ENCODE measurements around the gene PRADC1.
"Not testable (repeated sequence)": the region's sequence is repeated elsewhere in the genome, so short reads cannot be mapped to it uniquely, and the experiment has no call there.

Gene PRADC1

DNA sequence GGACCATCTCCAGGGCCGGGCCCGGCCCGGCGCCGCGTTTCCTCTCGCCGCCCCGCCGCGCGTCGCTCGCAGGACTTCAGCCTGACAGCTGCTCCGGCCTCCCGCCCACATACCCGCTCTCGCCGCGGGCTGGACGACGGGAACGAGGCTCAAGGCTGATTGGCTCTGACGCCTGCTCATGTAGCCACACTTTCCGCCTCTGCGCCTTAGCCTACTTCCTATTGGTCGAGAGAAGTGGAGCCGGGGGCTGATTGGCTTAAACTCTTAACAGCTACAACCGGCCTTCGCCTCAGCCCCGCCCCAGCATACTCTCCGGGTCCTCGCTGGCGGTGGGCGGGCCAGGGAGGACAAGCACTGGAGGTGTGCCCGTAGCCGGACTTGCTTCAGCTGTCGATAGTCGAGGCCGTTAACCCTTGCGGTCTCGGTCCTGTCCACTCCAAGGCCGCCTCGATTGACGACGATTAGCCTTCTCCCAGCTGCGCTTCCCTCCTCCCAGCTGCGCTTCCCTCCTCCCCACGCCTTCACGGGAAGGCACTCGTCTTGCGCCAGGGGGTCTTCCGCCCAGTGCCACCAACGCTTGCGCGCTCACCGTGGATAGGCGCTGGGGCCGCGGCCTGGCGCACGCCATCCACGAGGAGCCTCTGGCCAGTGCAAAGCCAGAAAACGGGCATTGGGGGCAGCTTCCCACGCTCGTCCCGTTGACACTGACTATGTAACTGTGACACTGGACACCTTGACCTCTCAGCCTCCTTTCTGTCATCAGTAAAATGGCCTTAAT, at the start of gene PRADC1:
TSS of gene PRADC1 (minus strand) at position 86 of the 778 bp plus-strand sequence. CDS start at position 7, 79 bp downstream.
- peak; percentile 87 for DNase-seq

DNA sequence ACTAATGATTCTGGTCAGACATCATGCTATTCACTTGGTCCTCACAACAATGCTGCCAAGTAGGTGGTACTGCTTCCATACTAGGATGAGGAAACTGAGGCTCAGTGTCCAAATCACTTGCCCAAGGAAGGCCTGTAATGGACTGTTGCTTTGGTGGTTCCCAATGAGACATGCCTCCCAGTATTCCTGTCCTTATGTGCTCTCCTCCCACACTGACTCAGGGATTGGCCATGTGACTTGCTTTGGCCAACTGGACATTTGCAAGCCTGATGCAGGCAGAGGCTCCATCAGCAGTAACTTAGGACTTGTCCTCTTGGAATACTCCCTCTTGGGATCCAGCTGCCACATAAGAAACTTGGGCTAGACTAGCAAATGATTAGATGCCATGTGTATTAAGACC, 48.2 kb upstream of the PRADC1 start:
- DNase-seq: no peak

- no peak for DNase-seq
These were observed 46.8 kb upstream of the PRADC1 start for GRCh38 chr2:73279852-73280251.

GRCh38 chr2:73272270-73272669, 39.2 kb upstream of the PRADC1 start:
- no peak for DNase-seq

- DNase-seq: no peak
These were observed 36.8 kb upstream of the PRADC1 start for GRCh38 chr2:73269686-73270465.

- peak; percentile 73 for DNase-seq
These were observed 36.0 kb upstream of the PRADC1 start for GRCh38 chr2:73268830-73269685.

DNA sequence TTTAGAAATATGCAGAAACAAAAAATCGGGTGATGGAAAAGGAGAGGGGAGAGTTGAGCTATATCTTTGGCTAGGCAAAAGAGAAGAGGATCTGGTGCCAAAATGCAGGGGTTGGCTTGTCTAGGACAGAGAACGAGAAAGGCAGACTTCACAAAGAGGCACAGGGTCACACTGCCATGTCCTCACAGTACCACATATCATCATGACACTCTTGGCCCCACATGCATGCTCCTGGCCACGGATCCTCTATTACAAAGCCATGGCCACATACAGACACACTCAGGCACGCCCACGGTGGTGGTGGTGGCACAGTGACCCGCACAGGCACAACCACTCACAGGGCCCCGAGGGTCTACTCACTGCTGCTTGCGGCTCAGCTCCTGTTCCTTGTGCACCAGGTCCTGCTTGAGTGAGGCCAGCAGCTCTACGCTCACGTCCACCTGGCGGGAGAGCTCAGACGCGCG, 35.4 kb upstream of the PRADC1 start:
- DNase-seq: no peak

- DNase-seq: no peak
These were observed 34.0 kb upstream of the PRADC1 start for GRCh38 chr2:73267008-73267407.

- no peak for DNase-seq
These were observed 33.2 kb upstream of the PRADC1 start for GRCh38 chr2:73266061-73266901.

GRCh38 chr2:73265298-73266060, 32.4 kb upstream of the PRADC1 start:
- DNase-seq: no peak

DNA sequence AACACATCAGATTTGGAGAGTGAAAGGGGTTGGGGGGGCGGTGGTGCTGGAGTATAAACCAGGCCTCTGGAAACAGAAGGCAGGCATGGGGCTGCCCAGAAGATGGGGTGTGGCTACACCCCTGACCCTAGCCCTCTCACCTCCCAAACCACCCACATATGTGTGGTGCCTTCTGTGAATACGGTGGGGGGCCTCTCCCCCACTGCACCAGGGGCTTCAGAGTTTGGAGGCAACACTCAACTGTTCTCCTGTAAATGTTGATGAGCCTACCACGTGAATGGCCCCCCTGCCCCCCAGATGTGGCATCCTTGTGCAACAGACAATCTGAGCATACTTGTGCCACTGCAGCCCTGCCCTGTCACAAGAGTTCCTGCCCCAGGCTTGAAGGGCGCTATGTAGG, 31.7 kb upstream of the PRADC1 start:
- DNase-seq: no peak

DNA sequence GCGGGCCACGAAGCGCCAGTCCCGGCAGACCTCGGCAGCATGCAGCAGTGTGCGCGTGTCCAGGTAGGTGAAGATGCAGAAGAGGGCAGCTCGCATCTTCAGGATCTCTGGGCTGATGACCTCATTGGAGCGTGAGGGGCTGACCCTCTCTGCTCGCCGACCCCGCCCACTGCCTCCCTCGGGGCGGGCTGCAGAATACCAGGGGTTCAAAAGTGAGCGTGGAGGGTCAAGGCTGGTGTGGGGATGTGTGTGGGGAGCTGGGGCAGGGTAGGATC, 31.2 kb upstream of the PRADC1 start:
- DNase-seq: no peak

DNA sequence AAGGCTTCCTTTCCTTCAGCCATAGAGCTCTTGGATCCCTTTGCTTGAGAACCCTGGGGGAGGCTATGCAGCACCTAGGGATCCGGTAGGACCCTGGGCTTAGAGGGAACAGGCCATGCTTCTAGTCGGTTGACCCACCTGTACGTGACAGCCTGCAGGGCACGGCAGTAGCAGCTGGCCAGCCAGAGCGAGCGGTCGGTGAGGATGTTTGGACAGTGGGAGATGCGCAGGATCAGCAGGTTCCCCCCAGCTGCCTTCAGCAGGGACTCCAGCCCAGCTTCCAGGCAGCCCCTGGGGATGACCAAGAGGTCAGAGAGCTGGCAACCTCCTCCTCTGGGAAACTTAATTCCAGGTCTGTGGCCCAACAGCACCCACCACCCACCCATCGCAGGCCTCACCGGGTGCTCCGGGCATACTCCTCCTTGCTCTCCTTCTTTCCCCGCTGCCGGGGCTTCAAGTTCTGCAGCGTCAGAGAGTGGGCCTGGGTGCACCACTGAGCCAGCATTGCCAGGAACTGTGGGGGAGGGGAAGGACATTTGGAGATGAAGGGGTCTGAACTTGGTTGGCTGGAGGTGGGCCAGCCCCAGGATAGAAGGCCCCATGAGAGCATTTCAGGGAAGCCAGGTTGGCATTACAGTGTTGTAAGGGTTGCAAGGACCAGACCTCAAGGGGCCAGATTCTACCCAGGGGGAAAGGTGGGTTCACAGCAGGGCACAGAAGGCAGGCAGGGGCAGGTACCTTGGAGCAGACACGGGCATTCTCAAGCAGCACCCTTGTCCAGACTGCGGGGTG, 30.7 kb upstream of the PRADC1 start:
- DNase-seq: no peak

- DNase-seq: not testable (repeated sequence)
These were observed 29.8 kb upstream of the PRADC1 start for GRCh38 chr2:73262691-73263429.

GRCh38 chr2:73262108-73262651, 29.1 kb upstream of the PRADC1 start:
- DNase-seq: no peak

GRCh38 chr2:73260338-73260984, 27.4 kb upstream of the PRADC1 start:
- no peak for DNase-seq

DNA sequence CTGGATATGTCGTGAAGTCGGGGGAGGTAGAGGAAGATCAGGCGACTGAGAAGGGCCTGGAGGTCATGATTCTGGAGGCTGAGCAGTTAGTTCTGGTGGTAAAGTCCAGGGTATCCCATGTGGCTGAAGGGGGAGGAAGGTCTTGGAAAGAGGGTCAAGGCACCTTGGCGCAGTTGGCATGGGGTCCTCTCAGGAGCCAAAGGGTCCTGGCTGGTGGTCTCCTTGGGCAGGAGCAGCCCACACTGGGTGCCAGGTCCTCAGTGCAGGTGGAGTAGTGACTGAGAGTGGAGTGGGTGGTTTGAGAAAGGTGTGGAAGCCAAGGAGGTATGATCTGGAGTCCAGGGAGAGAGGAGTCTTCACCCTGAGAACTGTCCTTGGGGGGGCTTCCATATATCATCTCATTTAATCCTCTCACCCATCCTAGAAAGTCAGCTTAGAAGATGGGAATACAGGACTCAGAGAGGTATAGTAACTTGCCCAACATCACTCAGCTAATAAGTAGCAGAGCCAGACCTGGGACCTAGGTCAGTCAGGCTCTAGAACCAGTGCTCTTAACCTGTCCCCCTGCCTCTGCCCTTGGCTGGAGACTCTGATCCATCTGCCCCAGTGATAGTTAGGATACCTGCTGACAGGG, 26.8 kb upstream of the PRADC1 start:
- DNase-seq: no peak

- no peak for DNase-seq
These were observed 26.2 kb upstream of the PRADC1 start for GRCh38 chr2:73259276-73259675.

- DNase-seq: no peak
These were observed 25.8 kb upstream of the PRADC1 start for GRCh38 chr2:73258913-73259215.

Measured in stimulated activated CD4-positive, alpha-beta T cell treated with anti-CD3 and anti-CD28 coated beads, Interleukin-4, amount 100 ng/mL, for 1 hour (primary cell).